Measurements from ENCODE around the gene KRT3.

DNA sequence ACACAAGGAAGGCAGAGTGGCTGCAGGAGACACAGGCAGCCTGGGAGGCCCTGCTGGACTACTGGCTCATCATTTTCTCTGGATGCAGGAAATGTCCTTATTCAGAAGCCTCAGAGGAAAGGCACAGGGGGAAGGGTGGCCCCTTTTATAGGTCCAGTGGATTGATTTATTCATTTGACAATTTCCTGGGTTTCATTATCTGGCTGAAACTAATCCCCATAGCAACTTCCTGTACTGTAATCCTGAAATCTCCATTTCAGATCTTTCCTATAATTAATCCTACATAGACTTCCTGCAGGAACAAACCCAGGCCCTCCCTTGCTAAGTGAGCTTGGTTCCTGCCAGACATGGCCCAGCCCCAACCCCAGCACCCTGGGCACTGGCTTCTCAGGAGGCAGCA is 41.8 kb downstream of the KRT3 start:
- TF ChIP-seq, protein P1, sequence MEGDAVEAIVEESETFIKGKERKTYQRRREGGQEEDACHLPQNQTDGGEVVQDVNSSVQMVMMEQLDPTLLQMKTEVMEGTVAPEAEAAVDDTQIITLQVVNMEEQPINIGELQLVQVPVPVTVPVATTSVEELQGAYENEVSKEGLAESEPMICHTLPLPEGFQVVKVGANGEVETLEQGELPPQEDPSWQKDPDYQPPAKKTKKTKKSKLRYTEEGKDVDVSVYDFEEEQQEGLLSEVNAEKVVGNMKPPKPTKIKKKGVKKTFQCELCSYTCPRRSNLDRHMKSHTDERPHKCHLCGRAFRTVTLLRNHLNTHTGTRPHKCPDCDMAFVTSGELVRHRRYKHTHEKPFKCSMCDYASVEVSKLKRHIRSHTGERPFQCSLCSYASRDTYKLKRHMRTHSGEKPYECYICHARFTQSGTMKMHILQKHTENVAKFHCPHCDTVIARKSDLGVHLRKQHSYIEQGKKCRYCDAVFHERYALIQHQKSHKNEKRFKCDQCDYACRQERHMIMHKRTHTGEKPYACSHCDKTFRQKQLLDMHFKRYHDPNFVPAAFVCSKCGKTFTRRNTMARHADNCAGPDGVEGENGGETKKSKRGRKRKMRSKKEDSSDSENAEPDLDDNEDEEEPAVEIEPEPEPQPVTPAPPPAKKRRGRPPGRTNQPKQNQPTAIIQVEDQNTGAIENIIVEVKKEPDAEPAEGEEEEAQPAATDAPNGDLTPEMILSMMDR (IDR thresholded peaks at IDR 0.05; ENCODE audit: borderline replicate concordance, extremely low read depth, low read length, poor library complexity, severe bottlenecking): no peak
- TF ChIP-seq EZH2 (IDR thresholded peaks at IDR 0.05; ENCODE audit: borderline replicate concordance, low read depth, low read length, severe bottlenecking): no peak
